ENCODE results near the gene GMPPA.

DNA sequence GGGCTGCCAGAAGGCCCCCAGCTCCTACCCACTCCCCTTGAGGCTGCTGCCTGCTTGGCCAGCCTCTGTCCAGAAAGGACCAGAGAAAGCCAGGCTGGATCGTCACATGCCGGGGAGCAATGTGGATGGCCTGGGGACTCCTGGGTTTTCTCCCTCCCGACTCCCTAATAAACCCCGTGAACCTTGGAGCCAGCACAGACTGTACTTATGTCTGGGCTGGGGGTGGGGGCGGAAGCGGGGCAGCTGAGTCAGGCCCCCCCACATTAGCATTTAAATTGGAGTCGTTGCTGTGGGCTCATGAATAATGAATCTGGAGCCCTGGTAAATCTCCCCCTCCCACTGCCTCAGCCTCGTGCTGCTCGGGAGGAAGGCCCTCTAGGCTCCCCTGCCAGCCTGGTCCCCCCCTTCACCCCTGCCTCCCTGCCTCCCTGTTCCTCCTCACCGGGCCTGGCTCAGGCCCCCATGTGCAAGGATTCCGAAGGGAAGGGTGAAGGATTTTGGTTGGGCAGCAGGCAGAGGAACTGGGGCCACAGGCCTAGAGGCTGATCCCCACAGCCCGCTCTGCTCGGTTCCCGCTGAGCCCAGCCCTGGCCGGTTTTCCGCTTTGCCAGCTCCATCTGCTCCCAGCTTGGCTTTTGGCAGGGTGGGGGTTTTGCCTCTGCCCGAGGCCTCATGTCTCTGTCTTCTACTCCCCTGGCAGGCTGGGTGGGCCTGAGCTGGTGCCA is 8.3 kb downstream of the GMPPA start:
- TF ChIP-seq POLR2A (IDR thresholded peaks at IDR 0.05): no peak
- TF ChIP-seq, protein P1, sequence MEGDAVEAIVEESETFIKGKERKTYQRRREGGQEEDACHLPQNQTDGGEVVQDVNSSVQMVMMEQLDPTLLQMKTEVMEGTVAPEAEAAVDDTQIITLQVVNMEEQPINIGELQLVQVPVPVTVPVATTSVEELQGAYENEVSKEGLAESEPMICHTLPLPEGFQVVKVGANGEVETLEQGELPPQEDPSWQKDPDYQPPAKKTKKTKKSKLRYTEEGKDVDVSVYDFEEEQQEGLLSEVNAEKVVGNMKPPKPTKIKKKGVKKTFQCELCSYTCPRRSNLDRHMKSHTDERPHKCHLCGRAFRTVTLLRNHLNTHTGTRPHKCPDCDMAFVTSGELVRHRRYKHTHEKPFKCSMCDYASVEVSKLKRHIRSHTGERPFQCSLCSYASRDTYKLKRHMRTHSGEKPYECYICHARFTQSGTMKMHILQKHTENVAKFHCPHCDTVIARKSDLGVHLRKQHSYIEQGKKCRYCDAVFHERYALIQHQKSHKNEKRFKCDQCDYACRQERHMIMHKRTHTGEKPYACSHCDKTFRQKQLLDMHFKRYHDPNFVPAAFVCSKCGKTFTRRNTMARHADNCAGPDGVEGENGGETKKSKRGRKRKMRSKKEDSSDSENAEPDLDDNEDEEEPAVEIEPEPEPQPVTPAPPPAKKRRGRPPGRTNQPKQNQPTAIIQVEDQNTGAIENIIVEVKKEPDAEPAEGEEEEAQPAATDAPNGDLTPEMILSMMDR (IDR thresholded peaks at IDR 0.05): no peak

Data from thyroid gland (tissue), 4 donors.